Measurements from ENCODE around the gene TIGD3. TPM values are rescaled to one million over a fixed set of nuclear protein-coding genes. Genes with fewer than 3 reads are reported as not detected.

TIGD3 gene
- total and polyA plus RNA-seq, 9 of the 15 experiments (the other 6 are each of a cell fraction or from before 2014, with no cell fraction given), result 0.06 to 1.3 (median 0.56) TPM

DNA sequence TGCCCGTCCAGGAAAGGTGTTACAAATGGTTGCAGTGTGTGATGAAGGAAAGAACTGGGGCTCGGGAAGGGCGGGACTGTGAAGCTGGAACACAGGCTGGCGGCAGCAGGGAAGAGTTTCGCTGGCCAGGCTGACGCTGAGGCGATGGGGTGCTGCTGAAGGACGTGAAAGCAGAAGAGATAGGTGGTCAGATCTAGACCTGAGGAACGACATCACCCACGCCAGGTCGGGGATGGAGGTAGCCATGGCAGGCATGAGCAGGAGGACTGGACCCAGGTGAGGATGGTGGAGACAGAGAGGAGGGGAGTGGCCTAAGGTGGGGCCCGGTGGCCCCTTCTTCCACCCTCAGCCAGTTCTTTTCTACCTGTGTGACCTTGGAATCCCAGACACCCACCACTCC lies 30.7 kb upstream of the TIGD3 start:
- 0 out of 2 replicates have a peak, but pooled peaks cover 3% of the 10 kb centered on the region for H4K20me1 ChIP-seq (replicated peaks; ENCODE audit: control insufficient read depth, insufficient read depth, low read length)
- no peaks in the 10 kb centered on the region for H3K9me3 ChIP-seq (replicated peaks; ENCODE audit: control insufficient read depth, insufficient read depth, low read depth, low read length)
- FAIRE-seq, result no peak
- no peak overlapping the region for H3K4me3 ChIP-seq
- no peaks in the 10 kb centered on the region for H3K27me3 ChIP-seq (ENCODE audit: control insufficient read depth in 2 of 2, insufficient read depth in 2 of 2, low read length in 2 of 2)
- in situ Hi-C loops (cut with MboI), result no loop called here
- POLR2A ChIA-PET, result interaction anchor here (0.7 to 2.9 kb wide), 7 partner anchors 9 to 197 kb away, joined by 3 to 20 read pairs (median 4); partner anchors contain the start of gene DPF2
- 57% methylated on average over 12 of the region's 12 CpGs for WGBS (ENCODE audit: insufficient coverage, low coverage, missing lambda C conversion rate)
- BruUV-seq (replicated peaks), result no TSS peak
- H3K4me2 ChIP-seq (ENCODE audit: insufficient read depth, low read length), result no peak overlapping the region
- TF ChIP-seq ZKSCAN1 (IDR thresholded peaks at IDR 0.05; ENCODE audit: low read depth, low read length) (no peak), PHB (CRISPR knock-in tag; IDR thresholded peaks at IDR 0.05) (no peak), SMC3 (conservative IDR thresholded peaks at IDR 0.05; ENCODE audit: insufficient read depth, low read depth, low read length) (no peak), POLR2G (IDR thresholded peaks at IDR 0.05; ENCODE audit: low read depth, low read length) (0 out of 2 replicates have a peak, but pooled peaks have one; percentile 33), POLR2A (conservative IDR thresholded peaks at IDR 0.05) (peak; percentile 47; the same call in 1 of the 2 replicates), STAG1 (CRISPR knock-in tag; IDR thresholded peaks at IDR 0.05; ENCODE audit: borderline replicate concordance) (no peak), MED1 (CRISPR knock-in tag; IDR thresholded peaks at IDR 0.05; ENCODE audit: borderline replicate concordance) (no peak), ZNF197 (CRISPR knock-in tag; IDR thresholded peaks at IDR 0.05; ENCODE audit: low read depth) (no peak), NONO (IDR thresholded peaks at IDR 0.05; ENCODE audit: low read depth in 2 of 2, low read length in 1 of 2) (no peak)
- TF ChIP-seq, protein P1, sequence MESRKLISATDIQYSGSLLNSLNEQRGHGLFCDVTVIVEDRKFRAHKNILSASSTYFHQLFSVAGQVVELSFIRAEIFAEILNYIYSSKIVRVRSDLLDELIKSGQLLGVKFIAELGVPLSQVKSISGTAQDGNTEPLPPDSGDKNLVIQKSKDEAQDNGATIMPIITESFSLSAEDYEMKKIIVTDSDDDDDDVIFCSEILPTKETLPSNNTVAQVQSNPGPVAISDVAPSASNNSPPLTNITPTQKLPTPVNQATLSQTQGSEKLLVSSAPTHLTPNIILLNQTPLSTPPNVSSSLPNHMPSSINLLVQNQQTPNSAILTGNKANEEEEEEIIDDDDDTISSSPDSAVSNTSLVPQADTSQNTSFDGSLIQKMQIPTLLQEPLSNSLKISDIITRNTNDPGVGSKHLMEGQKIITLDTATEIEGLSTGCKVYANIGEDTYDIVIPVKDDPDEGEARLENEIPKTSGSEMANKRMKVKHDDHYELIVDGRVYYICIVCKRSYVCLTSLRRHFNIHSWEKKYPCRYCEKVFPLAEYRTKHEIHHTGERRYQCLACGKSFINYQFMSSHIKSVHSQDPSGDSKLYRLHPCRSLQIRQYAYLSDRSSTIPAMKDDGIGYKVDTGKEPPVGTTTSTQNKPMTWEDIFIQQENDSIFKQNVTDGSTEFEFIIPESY (CRISPR knock-in tag; IDR thresholded peaks at IDR 0.05), result no peak
- ATAC-seq, result peak; percentile 55
- H3K27ac ChIP-seq (ENCODE audit: extremely low read depth, low read depth, low read length), result no peak overlapping the region
- intact Hi-C loops (cut with micrococcal nuclease), result no loop called here
- no peak overlapping the region for H2AFZ ChIP-seq (ENCODE audit: low read depth, low read length)
- peaks cover 0 to 10% of the 10 kb centered on the region in 2 experiments; a peak in 2 of 5 replicates for H3K4me1 ChIP-seq (replicated peaks in 1 of 2; ENCODE audit: control insufficient read depth in 2 of 2, insufficient read depth in 2 of 2, low read length in 2 of 2)
- CTCF ChIA-PET (ENCODE audit: low intra/inter-chr PET ratio), result no interaction called here
- H3K79me2 ChIP-seq (ENCODE audit: control insufficient read depth, insufficient read depth, low read length), result no peaks in the 10 kb centered on the region
- no peaks in the 10 kb centered on the region for H3K9me1 ChIP-seq (ENCODE audit: control insufficient read depth, insufficient read depth, low read length)
- DNase-seq (ENCODE audit: extremely low read depth in 1 of 4, low spot score in 3 of 4), result no peak
- peaks cover 24% of the 10 kb centered on the region; the same call in 2 of the 3 replicates for H3K36me3 ChIP-seq (ENCODE audit: control insufficient read depth, insufficient read depth, low read length)
- H3K9ac ChIP-seq (ENCODE audit: insufficient read depth in 1 of 2, low read depth in 2 of 2, low read length in 2 of 2), result 0 out of 4 replicates have a peak overlapping the region, but pooled peaks of 1 of the 2 experiments have one; percentile 6
